HG03064 (cell line): ENCODE data around the gene SPSB2.

Experiments
- ATAC-seq: cut with Tn5 transposase; IDR thresholded peaks from one replicate; pipeline ENCODE4 v1.9.1; 2021; ENCODE audit warnings: low read depth; ENCODE audit not compliant: unreplicated experiment

Gene SPSB2

DNA sequence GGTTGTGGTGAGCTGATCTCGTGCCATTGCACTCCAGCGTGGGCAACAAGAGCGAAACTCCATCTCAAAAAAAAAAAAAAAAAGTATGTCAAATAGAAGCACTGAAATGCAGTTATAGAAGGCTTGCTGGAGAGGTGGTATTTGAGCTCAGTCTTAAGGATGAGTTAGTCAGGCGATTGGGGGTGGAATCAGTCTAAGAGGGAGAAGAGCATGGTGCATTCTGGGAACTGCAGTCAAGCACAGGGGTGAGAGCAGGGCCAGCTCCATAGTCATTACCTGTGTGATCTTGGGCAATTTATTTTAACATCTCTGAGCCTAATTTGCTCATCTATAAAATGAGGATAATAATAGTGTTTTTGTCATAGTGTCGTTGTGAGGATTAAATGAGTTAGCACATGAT is 38.2 kb downstream of the SPSB2 start:
- ATAC-seq: no peak

DNA sequence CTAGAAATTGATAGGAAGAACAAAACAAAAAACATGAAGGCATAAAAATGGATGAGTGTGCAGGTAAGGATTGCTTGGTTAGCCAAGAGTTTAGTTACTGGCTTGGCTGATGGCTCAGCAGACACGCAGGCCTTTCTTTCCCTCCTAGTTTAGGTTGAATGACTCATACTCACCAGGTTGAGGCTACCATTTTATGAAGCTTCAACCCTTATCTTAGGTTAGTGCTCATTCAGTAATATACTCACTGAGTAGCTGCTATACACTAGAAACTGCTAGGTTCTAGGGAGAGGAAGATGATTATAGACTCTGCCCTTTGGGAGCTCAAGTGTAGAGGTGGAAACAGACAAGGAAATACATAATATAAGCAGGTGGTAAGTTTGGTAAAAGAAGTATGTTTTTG is 38.8 kb downstream of the SPSB2 start:
- ATAC-seq: no peak

- no peak for ATAC-seq
Measured at GRCh38 chr12:6833189-6833890, 39.8 kb downstream of the SPSB2 start.

DNA sequence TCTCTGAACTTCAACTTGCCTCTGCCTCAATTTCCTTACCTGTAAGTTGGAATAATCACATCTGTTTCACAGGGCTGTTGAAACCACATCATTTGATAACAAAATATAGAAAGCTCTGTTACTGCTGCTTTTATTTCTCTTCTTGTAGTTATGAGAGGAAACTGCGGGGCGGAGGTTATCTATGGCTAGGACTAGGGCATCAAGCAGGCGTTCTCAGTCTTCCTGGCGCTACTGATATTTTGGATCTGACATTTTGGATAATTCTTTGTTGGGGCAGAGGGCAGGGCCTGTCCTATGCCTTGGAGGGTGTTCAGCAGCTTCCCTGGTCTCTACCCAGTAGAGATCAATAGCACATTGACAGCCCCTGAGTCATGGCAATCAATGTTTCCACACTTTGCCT is 41.0 kb downstream of the SPSB2 start:
- no peak for ATAC-seq

DNA sequence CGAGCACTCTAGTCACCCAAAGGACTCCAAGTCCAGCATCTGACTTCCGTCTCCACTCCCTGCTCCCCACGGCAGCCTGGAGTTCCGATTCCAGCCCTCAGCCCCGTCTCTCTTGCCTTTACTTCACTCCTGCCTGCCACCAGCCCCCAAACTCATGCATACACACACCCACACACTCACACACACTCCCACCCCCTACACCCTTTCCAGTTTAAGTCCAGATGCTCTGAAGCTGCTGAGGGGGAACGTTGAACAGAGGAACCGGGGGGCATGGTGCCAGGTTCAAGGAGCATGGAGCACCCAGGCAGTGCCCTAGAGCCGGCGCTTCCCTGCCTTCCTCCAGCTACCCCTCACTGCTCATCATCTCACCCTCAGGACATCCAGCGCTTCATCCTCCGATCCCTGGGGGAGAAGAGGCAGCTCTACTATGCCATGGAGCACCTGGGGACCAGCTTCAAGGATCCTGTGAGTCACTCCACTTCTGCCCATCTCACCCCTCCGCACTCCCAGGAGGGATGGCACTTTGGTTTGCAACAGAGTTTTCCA is 41.6 kb downstream of the SPSB2 start:
- ATAC-seq: no peak

DNA sequence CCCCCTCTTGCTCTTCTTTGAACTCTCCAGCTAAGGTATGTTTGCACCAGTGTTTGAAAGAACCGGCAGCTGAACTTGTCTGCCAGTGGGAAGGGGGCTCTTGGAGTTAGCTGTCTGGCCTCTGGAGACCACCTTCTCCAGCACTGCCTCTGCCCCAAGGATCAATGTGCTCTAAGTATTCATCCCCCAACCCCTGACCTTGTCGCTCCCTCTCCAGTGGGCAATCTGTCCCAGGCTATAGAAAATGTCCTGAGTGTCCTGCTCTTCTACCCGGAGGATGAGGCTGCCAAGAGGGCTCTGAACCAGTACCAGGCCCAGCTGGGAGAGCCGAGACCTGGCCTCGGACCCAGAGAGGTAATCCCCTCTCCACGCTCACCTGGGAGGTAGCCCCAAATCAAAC is 42.1 kb downstream of the SPSB2 start:
- ATAC-seq: no peak

- ATAC-seq: no peak
Measured at GRCh38 chr12:6830286-6830890, 42.7 kb downstream of the SPSB2 start.

GRCh38 chr12:6829536-6830220 is 43.4 kb downstream of the SPSB2 start:
- no peak for ATAC-seq

DNA sequence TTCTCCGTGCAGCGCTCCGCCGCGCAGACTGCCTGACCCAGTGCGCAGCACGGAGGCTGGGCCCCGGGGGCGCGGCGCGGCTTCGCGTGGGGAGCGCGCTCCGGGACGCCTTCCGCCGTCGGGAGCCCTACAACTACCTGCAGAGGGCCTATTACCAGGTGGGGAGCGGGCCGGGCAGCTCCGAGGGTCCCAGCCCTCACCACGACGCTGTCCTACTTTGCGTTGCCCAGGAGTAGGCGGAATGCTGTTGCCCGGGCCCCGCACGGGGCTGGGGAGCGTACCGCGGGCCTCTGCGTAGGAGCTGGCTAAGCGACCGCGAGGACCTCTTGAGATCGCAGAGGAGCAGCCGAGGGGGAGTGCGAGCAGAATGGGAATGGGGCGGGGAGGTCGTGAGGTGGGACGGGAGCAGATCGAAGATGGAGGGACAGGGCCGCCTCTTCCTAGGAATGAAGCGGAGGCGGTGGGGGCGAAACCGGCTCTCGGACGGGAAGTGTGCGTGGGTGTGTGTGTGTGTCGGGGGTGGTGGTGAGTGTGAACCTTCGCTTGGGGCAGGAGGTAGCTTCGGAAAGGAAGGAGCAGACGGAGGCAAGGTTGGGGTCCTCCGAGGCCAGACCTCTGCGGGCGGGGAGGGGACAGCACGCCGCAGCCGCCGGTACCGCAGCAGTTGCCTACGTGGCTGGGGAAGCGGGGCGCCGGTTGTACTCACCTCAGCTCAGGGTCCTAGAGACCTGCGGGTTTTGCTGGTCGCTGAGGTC is 44.1 kb downstream of the SPSB2 start:
- no peak for ATAC-seq

- ATAC-seq: no peak
Measured at GRCh38 chr12:6827982-6828780, 44.9 kb downstream of the SPSB2 start, which contains the start of gene P3H3. Gene P3H3 (plus strand): TSS chr12:6828407. CDS start chr12:6828441, 34 bp downstream.

GRCh38 chr12:6827437-6827911 is 45.6 kb downstream of the SPSB2 start:
- no peak for ATAC-seq

DNA sequence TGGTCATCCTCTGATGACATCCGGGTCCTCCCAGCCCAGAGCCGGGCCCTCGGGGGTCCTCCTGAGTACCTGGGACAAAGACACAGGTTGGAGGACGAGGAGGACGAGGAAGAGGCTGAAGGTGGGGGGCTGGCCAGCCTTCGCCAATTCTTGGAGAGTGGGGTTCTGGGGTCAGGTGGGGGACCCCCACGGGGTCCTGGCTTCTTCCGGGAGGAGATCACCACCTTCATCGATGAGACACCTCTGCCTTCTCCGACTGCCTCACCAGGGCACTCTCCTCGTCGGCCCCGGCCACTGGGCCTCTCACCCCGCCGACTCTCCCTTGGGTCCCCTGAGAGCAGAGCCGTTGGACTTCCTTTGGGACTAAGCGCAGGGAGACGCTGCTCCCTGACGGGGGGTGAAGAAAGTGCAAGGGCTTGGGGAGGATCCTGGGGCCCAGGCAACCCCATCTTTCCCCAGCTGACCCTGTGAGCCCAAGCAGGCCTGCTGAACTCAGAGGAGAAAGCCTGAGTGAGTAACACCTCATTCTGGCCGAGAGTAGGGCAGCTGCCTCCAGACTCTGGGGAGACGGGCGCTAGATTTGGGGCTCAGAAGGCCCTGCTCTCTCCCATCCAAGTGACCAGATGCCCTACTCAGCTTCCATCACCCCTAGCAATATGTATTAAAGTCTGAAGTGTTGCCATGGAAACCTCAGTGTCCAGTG is 46.2 kb downstream of the SPSB2 start:
- no peak for ATAC-seq

- ATAC-seq: no peak
Measured at GRCh38 chr12:6826125-6826733, 46.9 kb downstream of the SPSB2 start.

GRCh38 chr12:6825398-6826124 is 47.5 kb downstream of the SPSB2 start:
- no peak for ATAC-seq

DNA sequence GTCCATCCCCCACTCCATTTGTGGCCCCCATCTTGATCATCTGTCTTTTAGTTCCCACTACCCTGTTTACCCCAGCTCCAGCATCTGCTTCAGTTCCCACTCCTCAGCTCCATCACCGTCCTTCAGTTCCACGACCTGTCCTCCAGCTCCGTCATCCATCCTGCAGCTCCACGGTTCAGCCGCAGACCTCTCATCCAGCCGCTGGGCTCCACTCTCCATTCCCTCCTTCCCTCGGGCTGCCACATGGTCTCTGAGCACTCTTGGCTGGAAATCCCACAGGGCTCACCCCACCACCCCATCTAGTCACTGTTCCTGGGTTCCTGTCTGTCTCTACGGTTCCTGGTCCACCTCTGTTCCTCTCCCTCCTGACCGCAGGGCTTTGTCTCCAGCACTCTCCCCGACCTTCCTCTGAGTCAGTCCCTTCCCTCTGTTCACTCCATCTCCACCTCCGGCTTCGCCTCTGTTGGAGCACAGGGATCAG is 48.2 kb downstream of the SPSB2 start:
- ATAC-seq: no peak

- no peak for ATAC-seq
Measured at GRCh38 chr12:6824085-6824775, 48.9 kb downstream of the SPSB2 start.
